Omental fat pad (tissue), 4 donors: Measurements from ENCODE around the gene GNPAT. TPM values are rescaled to one million over a fixed set of nuclear protein-coding genes. Genes with fewer than 3 reads are reported as not detected.
"Not testable (repeated sequence)": the region's sequence is repeated elsewhere in the genome, so short reads cannot be mapped to it uniquely, and the experiment has no call there.

Experiments used
- ATAC-seq: fragments of 150-250 bp; one replicate; pipeline ENCODE4 v1.9.1; 2016; ENCODE audit warnings: mild to moderate bottlenecking, moderate library complexity; ENCODE audit not compliant: low FRiP score
- DNase-seq: peaks from one replicate; pipeline ENCODE4 v3.0.0-alpha.2; 2019; ENCODE audit warnings: low spot score
- CTCF ChIP-seq, 3 donors: fragments of 450-650 bp; IDR thresholded peaks; one replicate each; pipeline ENCODE4 v1.5.1; 2016 to 2017; ENCODE audit warnings: antibody characterized with exemption in 3 of 3, mild to moderate bottlenecking in 3 of 3, moderate library complexity in 2 of 3
- total RNA-seq, 4 donors: library from RNA; depleted of rRNA; stranded (reverse); fragments of >200 nt; gene quantifications; one replicate each; pipeline ENCODE4 v1.1.0, GENCODE V29; 2016

Gene GNPAT
- total RNA-seq, 4 donors from 2014 or later: 25.9 to 40.8 (median 34.2) TPM

- ATAC-seq (no peak), DNase-seq (no peak)
- TF ChIP-seq CTCF (IDR thresholded peaks at IDR 0.05): no peak
These were observed 34.2 kb upstream of the GNPAT start for GRCh38 chr1:231206856-231207255.

GRCh38 chr1:231207437-231207836, 33.6 kb upstream of the GNPAT start:
- TF ChIP-seq CTCF (IDR thresholded peaks at IDR 0.05): no peak

GRCh38 chr1:231208980-231209379, 32.0 kb upstream of the GNPAT start:
- TF ChIP-seq CTCF (IDR thresholded peaks at IDR 0.05): no peak
- DNase-seq (no peak), ATAC-seq (no peak)

More at GRCh38 chr1:231207437-231207836, 33.6 kb upstream of the GNPAT start:
- DNase-seq: no peak
- no peak for ATAC-seq

GRCh38 chr1:231209531-231209930, 31.5 kb upstream of the GNPAT start:
- ATAC-seq (no peak), DNase-seq (no peak)
- TF ChIP-seq CTCF (IDR thresholded peaks at IDR 0.05): no peak

GRCh38 chr1:231210126-231210525, 30.9 kb upstream of the GNPAT start:
- ATAC-seq (no peak), DNase-seq (no peak)
- TF ChIP-seq CTCF (IDR thresholded peaks at IDR 0.05): no peak

- peak in 1 of 3 donors; percentile 70 for TF ChIP-seq CTCF (IDR thresholded peaks at IDR 0.05)
- DNase-seq (peak; percentile 86), ATAC-seq (peak; percentile 66)
These were observed 29.8 kb upstream of the GNPAT start for GRCh38 chr1:231211005-231211857.

GRCh38 chr1:231212301-231212700, 28.7 kb upstream of the GNPAT start:
- not testable (repeated sequence) for ATAC-seq, DNase-seq
